VCaP (cell line): ENCODE measurements around the gene GALNT11.
"Not testable (repeated sequence)": the region's sequence is repeated elsewhere in the genome, so short reads cannot be mapped to it uniquely, and the experiment has no call there.

Experiments used
- H3K27ac ChIP-seq: fragments of 450-650 bp; 2 replicates; pipeline ENCODE4 v1.5.1; 2017
- CTCF ChIP-seq: fragments of 450-650 bp; conservative IDR thresholded peaks from 2 replicates; pipeline ENCODE4 v1.5.1; 2017; ENCODE audit warnings: mild to moderate bottlenecking, moderate library complexity

The GALNT11 gene

GRCh38 chr7:152054367-152055230 lies 29.1 kb downstream of the GALNT11 start:
- no peak overlapping the region for H3K27ac ChIP-seq
- no peak for TF ChIP-seq CTCF

- no peak overlapping the region for H3K27ac ChIP-seq
- TF ChIP-seq CTCF: no peak
Observed at GRCh38 chr7:152056621-152057274, 31.3 kb downstream of the GALNT11 start.

- no peak overlapping the region for H3K27ac ChIP-seq
- no peak for TF ChIP-seq CTCF
Observed at GRCh38 chr7:152059311-152059710, 33.8 kb downstream of the GALNT11 start.

GRCh38 chr7:152061086-152061485 lies 35.6 kb downstream of the GALNT11 start:
- H3K27ac ChIP-seq: not testable (repeated sequence)

GRCh38 chr7:152063192-152063591 lies 37.7 kb downstream of the GALNT11 start:
- H3K27ac ChIP-seq: not testable (repeated sequence)

- H3K27ac ChIP-seq: not testable (repeated sequence)
Observed at GRCh38 chr7:152063821-152064220, 38.3 kb downstream of the GALNT11 start.

GRCh38 chr7:152065800-152066344 lies 40.4 kb downstream of the GALNT11 start:
- H3K27ac ChIP-seq: not testable (repeated sequence)

GRCh38 chr7:152072421-152072820 lies 46.9 kb downstream of the GALNT11 start:
- no peak overlapping the region for H3K27ac ChIP-seq
- TF ChIP-seq CTCF: no peak

- TF ChIP-seq CTCF: no peak
- no peak overlapping the region for H3K27ac ChIP-seq
Observed at GRCh38 chr7:152073352-152073751, 47.9 kb downstream of the GALNT11 start.
